B cell (primary cell): ENCODE results near the gene IGSF8.
"Not testable (repeated sequence)": the region's sequence is repeated elsewhere in the genome, so short reads cannot be mapped to it uniquely, and the experiment has no call there.

ENCODE experiments used
- CTCF ChIP-seq: fragments of 200-600 bp; IDR thresholded peaks from one replicate; pipeline ENCODE4 v1.8.0; 2022; ENCODE audit warnings: antibody characterized with exemption, mild to moderate bottlenecking
- EZH2 ChIP-seq: IDR thresholded peaks from 2 replicates; pipeline ENCODE4 v1.6.1; 2012; ENCODE audit warnings: borderline replicate concordance, low read depth, mild to moderate bottlenecking, moderate library complexity, low read length; ENCODE audit not compliant: insufficient read depth, poor library complexity, severe bottlenecking

- not testable (repeated sequence) for TF ChIP-seq CTCF, EZH2
These were observed 48.2 kb downstream of the IGSF8 start for GRCh38 chr1:160050182-160050581.
